Uterus (tissue), 4 donors: ENCODE measurements around the gene GALNT6. TPM values are rescaled to one million over a fixed set of nuclear protein-coding genes. Genes with fewer than 3 reads are reported as not detected.

Source experiments
- DNase-seq, 2 donors: peaks; one replicate each; pipeline ENCODE4 v3.0.0-alpha.2; 2019 to 2020
- H3K27ac ChIP-seq, 2 donors: fragments of 200-600 bp; sonication (generic); 1 replicate in 1 of 2; 2 replicates in 1 of 2; pipeline ENCODE4 v1.5.1; 2016 to 2018
- H3K27me3 ChIP-seq, 2 donors: fragments of 200-600 bp; sonication (generic); one replicate each; pipeline ENCODE4 v1.5.1; 2018 to 2019; ENCODE audit warnings: control low read depth in 1 of 2
- H3K36me3 ChIP-seq, 2 donors: fragments of 200-600 bp; sonication (generic); one replicate each; pipeline ENCODE4 v1.5.1; 2019; ENCODE audit warnings: control low read depth in 1 of 2
- H3K4me1 ChIP-seq, 2 donors: fragments of 200-600 bp; sonication (generic); one replicate each; pipeline ENCODE4 v1.5.1; 2018 to 2019; ENCODE audit warnings: control low read depth in 1 of 2
- H3K4me3 ChIP-seq, 2 donors: fragments of 200-600 bp; sonication (generic); 1 replicate in 1 of 2; 2 replicates in 1 of 2; pipeline ENCODE4 v1.5.1; 2018 to 2019; ENCODE audit warnings: mild to moderate bottlenecking in 1 of 2
- H3K9me3 ChIP-seq, 2 donors: fragments of 200-600 bp; sonication (generic); one replicate each; pipeline ENCODE4 v1.5.1; 2019; ENCODE audit warnings: control low read depth in 1 of 2
- POLR2A ChIP-seq, 2 donors: fragments of 450-650 bp; IDR thresholded peaks; one replicate each; pipeline ENCODE4 v1.6.1; 2016; ENCODE audit warnings: antibody characterized with exemption in 2 of 2, mild to moderate bottlenecking in 1 of 2, moderate library complexity in 1 of 2
- intact Hi-C: fragments of 100-400 bp; cut with DNase I; formaldehyde crosslinking; loops from one replicate; pipeline ENCODE4 v1.15.1; 2023; ENCODE audit warnings: low total_unique reads
- total RNA-seq, 4 donors: library from RNA; depleted of rRNA in 3 of 4; stranded (reverse); fragments of >200 nt in 3 of 4; gene quantifications; one replicate each; pipeline versions ENCODE4 v1.1.0 to v1.2.4, GENCODE V29; 2014 to 2023
- TF ChIP-seq, protein P1 (sequence below), 4 experiments: fragments of 200-600 bp in 2 of 4; fragments of 450-650 bp in 2 of 4; sonication (generic) in 2 of 4; IDR thresholded peaks; one replicate each; pipeline ENCODE4 v1.5.1; 2016 to 2019; ENCODE audit warnings: antibody characterized with exemption in 4 of 4, mild to moderate bottlenecking in 2 of 4, moderate library complexity in 1 of 4
- donor health status: DM: yes; HTN: yes; CAD: no.

Gene GALNT6
- total RNA-seq, 4 donors from 2014 or later = under 0.01 to 1.3 (median 0.76) TPM; not detected in 1

GRCh38 chr12:51413791-51414190 lies 22.6 kb upstream of the GALNT6 start:
- Histone ChIP-seq H3K27ac (no peak overlapping the region), H3K27me3 (no peaks in the 10 kb centered on the region), H3K36me3 (no peaks in the 10 kb centered on the region), H3K4me1 (no peaks in the 10 kb centered on the region), H3K4me3 (no peak overlapping the region), H3K9me3 (no peaks in the 10 kb centered on the region)
- intact Hi-C loops = no loop called here
- no peak for TF ChIP-seq POLR2A (IDR thresholded peaks at IDR 0.05)
- TF ChIP-seq, protein P1, sequence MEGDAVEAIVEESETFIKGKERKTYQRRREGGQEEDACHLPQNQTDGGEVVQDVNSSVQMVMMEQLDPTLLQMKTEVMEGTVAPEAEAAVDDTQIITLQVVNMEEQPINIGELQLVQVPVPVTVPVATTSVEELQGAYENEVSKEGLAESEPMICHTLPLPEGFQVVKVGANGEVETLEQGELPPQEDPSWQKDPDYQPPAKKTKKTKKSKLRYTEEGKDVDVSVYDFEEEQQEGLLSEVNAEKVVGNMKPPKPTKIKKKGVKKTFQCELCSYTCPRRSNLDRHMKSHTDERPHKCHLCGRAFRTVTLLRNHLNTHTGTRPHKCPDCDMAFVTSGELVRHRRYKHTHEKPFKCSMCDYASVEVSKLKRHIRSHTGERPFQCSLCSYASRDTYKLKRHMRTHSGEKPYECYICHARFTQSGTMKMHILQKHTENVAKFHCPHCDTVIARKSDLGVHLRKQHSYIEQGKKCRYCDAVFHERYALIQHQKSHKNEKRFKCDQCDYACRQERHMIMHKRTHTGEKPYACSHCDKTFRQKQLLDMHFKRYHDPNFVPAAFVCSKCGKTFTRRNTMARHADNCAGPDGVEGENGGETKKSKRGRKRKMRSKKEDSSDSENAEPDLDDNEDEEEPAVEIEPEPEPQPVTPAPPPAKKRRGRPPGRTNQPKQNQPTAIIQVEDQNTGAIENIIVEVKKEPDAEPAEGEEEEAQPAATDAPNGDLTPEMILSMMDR (IDR thresholded peaks at IDR 0.05) = no peak
- no peak for DNase-seq

DNA sequence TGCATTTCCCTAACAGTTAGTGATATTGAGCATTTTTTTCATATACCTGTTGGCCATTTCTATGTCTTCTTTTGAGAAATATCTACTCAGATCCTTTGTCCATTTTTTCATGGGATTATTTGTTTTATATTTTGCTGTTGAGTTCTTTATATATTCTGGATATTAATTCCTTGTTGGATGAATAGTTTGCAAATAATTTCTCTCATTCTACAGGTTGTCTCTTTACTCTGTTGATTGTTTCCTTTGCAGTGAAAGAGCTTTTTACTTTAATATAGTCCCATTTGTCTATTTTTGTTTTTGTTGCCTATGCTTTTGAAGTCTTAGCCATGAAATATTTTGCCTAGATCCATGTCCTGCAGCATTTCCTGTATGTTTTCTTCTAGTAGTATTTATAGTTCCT lies 21.9 kb upstream of the GALNT6 start:
- DNase-seq = no peak
- no peaks in the 10 kb centered on the region for H3K9me3 ChIP-seq
- intact Hi-C loops = no loop called here
- H3K27me3 ChIP-seq = no peaks in the 10 kb centered on the region
- H3K27ac ChIP-seq = no peak overlapping the region
- no peak overlapping the region for H3K4me3 ChIP-seq
- H3K36me3 ChIP-seq = no peaks in the 10 kb centered on the region
- TF ChIP-seq POLR2A (IDR thresholded peaks at IDR 0.05) = no peak
- TF ChIP-seq, protein P1 (IDR thresholded peaks at IDR 0.05) = no peak
- no peaks in the 10 kb centered on the region for H3K4me1 ChIP-seq

GRCh38 chr12:51409846-51410245 lies 18.6 kb upstream of the GALNT6 start:
- Histone ChIP-seq H3K36me3 (no peaks in the 10 kb centered on the region), H3K4me1 (no peaks in the 10 kb centered on the region), H3K27me3 (no peaks in the 10 kb centered on the region), H3K27ac (no peak overlapping the region), H3K4me3 (no peak overlapping the region), H3K9me3 (no peaks in the 10 kb centered on the region)
- DNase-seq = no peak
- no peak for TF ChIP-seq POLR2A (IDR thresholded peaks at IDR 0.05)
- TF ChIP-seq, protein P1 (IDR thresholded peaks at IDR 0.05) = no peak
- intact Hi-C loops = no loop called here

DNA sequence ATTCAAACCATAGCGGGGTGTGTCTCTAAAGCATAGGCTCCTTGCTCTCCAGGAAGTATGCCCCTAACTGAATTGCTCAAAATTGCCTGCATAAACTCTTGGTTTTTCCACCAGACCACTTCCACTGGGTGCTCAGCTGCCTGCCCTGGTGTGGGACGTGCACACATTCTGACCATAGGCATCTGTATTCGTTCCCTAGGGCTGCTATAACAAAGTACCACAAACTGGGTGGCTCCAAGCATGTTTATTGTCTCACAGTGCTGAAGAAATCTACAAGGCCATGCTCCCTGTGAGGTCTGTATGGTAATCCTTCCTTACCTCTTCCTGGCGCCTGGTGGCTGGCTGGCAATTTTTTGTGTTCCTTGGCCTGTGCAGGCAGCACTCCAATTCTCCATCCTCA lies 16.4 kb upstream of the GALNT6 start:
- no peaks in the 10 kb centered on the region for H3K36me3 ChIP-seq
- no peaks in the 10 kb centered on the region for H3K4me1 ChIP-seq
- H3K4me3 ChIP-seq = no peak overlapping the region
- H3K27ac ChIP-seq = no peak overlapping the region
- TF ChIP-seq POLR2A (IDR thresholded peaks at IDR 0.05) = no peak
- TF ChIP-seq, protein P1 (IDR thresholded peaks at IDR 0.05) = no peak
- no peak for DNase-seq
- H3K9me3 ChIP-seq = no peaks in the 10 kb centered on the region
- H3K27me3 ChIP-seq = no peaks in the 10 kb centered on the region
- intact Hi-C loops = no loop called here

GRCh38 chr12:51406859-51407258 lies 15.7 kb upstream of the GALNT6 start:
- H3K27ac ChIP-seq = no peak overlapping the region
- H3K4me3 ChIP-seq = no peak overlapping the region
- H3K36me3 ChIP-seq = no peaks in the 10 kb centered on the region
- no peak for TF ChIP-seq POLR2A (IDR thresholded peaks at IDR 0.05)
- TF ChIP-seq, protein P1 (IDR thresholded peaks at IDR 0.05) = no peak
- no peak for DNase-seq
- H3K9me3 ChIP-seq = no peaks in the 10 kb centered on the region
- no peaks in the 10 kb centered on the region for H3K27me3 ChIP-seq
- intact Hi-C loops = no loop called here
- no peaks in the 10 kb centered on the region for H3K4me1 ChIP-seq
